Vagina (tissue), 2 donors: ENCODE results near the gene MNAT1.

Source experiments
- POLR2AphosphoS5 ChIP-seq, 2 donors: sonication (generic); formaldehyde crosslinking; IDR thresholded peaks; one replicate each; pipeline ENCODE4 v1.9.0; 2017; ENCODE audit warnings: antibody characterized with exemption in 2 of 2, mild to moderate bottlenecking in 2 of 2, low read depth in 1 of 2; ENCODE audit not compliant: insufficient read depth in 1 of 2
- TF ChIP-seq, protein P1 (sequence below), 3 experiments: fragments of 450-650 bp in 2 of 3; fragments of 200-600 bp in 1 of 3; sonication (generic) in 1 of 3; IDR thresholded peaks; one replicate each; pipeline ENCODE4 v1.5.1; 2017 to 2019; ENCODE audit warnings: antibody characterized with exemption in 3 of 3, mild to moderate bottlenecking in 2 of 3, moderate library complexity in 2 of 3

DNA sequence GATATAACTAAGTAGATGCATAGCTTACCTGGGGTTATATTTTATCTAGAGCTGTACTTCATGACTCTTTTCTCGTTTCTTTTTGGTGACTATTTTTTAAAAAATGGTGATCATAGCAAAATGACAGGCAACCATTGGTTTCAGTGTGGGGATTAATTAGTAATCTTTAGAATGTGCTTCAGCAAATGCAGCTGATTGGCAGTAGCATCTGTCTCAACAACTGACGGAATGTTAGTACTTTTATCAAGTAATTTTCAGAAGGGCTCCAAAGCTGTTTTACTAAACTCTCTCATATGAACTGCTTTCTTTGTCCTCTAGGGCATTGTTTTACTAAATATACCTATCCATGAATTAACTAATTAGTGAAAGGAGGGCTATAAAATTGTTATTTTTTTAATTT lies 128.7 kb downstream of the MNAT1 start:
- TF ChIP-seq, protein P1, sequence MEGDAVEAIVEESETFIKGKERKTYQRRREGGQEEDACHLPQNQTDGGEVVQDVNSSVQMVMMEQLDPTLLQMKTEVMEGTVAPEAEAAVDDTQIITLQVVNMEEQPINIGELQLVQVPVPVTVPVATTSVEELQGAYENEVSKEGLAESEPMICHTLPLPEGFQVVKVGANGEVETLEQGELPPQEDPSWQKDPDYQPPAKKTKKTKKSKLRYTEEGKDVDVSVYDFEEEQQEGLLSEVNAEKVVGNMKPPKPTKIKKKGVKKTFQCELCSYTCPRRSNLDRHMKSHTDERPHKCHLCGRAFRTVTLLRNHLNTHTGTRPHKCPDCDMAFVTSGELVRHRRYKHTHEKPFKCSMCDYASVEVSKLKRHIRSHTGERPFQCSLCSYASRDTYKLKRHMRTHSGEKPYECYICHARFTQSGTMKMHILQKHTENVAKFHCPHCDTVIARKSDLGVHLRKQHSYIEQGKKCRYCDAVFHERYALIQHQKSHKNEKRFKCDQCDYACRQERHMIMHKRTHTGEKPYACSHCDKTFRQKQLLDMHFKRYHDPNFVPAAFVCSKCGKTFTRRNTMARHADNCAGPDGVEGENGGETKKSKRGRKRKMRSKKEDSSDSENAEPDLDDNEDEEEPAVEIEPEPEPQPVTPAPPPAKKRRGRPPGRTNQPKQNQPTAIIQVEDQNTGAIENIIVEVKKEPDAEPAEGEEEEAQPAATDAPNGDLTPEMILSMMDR (IDR thresholded peaks at IDR 0.05): no peak
- no peak for TF ChIP-seq POLR2AphosphoS5 (IDR thresholded peaks at IDR 0.05; ENCODE audit: insufficient read depth in 1 of 2, low read depth in 1 of 2)
